ENCODE results near the gene METAP1.
A peak's percentile ranks its signal among the peaks of the same experiment; 100 is the strongest.
"Not testable (repeated sequence)": the region's sequence is repeated elsewhere in the genome, so short reads cannot be mapped to it uniquely, and the experiment has no call there.

METAP1 gene

GRCh38 chr4:98995183-98996055 lies at the start of gene METAP1:
Gene METAP1 (plus strand): TSS chr4:98995721. CDS start chr4:98995754, 33 bp downstream.
- DNase-seq: peak; percentile 90 to 91

GRCh38 chr4:98946359-98946758 lies 49.2 kb upstream of the METAP1 start:
- DNase-seq: no peak

DNA sequence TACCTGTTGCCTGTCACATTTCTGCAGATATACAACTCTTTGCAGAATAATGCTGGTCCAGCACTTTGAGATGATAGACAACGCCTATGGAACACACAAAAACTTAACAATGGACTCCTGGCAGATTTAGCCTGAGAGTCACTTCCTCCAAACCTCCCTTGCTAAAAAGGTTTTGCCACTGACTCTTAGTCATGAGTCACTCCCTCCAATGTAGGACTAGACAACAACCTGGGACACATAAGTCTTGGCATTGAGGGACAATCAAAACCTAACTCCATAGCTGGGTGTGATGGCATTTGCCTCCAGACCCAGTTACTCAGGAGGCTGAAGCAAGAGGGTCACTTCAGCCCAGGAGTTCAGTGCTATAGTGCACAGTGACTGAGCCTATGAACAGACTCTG lies 44.6 kb upstream of the METAP1 start:
- DNase-seq: no peak

GRCh38 chr4:98951710-98952109 lies 43.8 kb upstream of the METAP1 start:
- no peak for DNase-seq

DNA sequence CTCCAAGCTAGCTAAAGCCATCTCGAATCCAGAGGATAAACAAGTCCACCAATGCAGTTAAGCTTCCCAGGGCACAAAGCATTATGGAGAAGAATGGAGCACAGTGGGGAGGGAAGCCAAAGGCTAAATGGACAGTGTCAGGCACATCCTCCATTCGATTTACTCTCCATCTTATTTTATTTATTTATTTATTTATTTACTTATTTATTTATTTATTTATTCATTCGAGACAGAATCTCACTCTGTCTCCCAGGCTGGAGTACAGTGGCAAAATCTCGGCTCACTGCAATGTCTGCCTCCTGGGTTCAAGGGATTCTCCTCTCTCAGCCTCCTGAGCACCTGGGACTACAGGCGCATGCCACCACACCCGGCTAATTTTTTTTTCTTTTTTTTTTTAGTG lies 40.3 kb upstream of the METAP1 start:
- no peak for DNase-seq

DNA sequence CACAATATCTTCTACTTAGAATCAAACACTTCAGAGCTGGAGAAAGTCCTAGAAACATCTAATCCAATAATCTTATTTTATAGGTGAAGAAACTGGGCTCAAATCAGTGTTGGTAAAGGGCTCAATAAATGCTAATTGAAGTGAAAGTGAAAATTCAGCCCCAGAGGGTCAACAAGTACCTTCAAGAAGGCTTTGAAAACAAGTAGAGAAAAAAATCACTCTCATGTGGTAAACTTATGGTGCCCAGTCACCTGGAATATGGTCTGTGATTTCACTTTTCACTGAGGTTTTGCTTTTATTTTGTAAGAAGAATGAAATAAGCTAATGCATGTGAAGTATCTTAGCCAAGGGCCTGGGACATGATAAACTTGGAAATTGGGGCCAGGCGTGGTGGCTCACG lies 37.5 kb upstream of the METAP1 start:
- DNase-seq: no peak

DNA sequence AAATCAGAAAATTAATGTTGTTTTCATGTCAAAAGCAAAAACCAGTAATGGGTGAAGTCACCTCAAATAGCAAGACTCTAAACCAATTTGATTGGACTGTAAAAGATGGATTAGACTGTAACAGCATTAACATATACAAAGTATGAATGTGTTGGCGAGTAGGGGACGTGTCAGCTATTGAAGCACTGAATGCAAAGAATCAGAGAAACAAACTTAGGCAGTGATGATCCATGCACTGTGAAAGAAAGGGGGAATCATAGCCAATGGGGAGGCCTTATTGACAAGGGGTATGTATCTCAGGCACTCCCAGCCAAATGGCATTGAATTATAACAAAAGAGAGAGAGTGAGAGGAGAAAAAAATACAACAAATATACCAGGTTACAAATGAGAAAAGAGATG lies 36.1 kb upstream of the METAP1 start:
- DNase-seq: no peak

DNA sequence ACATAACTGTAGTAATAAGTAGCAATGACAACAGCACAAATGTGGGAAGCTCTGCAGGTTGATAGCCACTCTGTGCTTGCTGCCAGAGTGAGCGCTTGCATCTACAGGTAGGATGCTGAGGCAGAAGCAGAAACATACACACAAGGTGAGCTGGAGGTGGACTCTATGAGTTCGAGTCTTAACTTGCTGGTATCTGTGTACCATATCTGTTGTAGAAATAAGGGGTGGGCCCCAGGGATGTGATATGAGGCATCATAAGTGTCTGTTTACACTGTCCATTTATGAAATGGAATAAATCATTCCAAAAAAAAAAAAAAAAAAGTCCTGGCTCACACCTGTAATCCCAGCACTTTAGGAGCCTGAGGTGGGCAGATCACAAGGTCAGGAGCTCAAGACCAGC lies 33.8 kb upstream of the METAP1 start:
- no peak for DNase-seq

- DNase-seq: no peak
Measured at GRCh38 chr4:98963538-98964433, 31.7 kb upstream of the METAP1 start.

- no peak for DNase-seq
Measured at GRCh38 chr4:98966926-98967325, 28.6 kb upstream of the METAP1 start.

- no peak for DNase-seq
Measured at GRCh38 chr4:98967786-98968329, 27.7 kb upstream of the METAP1 start.

GRCh38 chr4:98969878-98970785 lies 25.4 kb upstream of the METAP1 start:
- DNase-seq: peak in 1 of 2 donors; percentile 9

- DNase-seq: no peak
Measured at GRCh38 chr4:98976716-98977115, 18.8 kb upstream of the METAP1 start.

- DNase-seq: no peak
Measured at GRCh38 chr4:98977557-98977956, 18.0 kb upstream of the METAP1 start.

DNA sequence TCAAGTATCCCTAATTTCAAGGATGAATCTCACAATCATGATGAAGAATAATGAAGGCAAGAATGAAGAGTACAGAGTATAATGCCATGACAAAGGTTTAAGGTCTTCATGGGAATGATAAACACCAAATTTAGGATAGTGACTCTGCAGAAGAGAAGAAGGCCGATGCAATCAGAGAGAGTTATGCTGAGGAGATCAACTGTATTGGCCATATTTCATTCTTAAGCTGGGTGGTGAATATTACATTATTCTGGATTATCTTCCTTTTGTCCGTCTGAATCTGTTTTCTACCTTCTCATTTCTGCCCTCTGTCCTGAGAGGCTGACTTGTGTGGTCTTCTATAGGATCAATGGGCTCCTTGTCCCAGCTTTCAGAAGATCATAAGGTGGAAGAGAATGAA lies 7.8 kb upstream of the METAP1 start:
- no peak for DNase-seq

- not testable (repeated sequence) for DNase-seq
Measured at GRCh38 chr4:98992835-98993234, 2.7 kb upstream of the METAP1 start.

DNA sequence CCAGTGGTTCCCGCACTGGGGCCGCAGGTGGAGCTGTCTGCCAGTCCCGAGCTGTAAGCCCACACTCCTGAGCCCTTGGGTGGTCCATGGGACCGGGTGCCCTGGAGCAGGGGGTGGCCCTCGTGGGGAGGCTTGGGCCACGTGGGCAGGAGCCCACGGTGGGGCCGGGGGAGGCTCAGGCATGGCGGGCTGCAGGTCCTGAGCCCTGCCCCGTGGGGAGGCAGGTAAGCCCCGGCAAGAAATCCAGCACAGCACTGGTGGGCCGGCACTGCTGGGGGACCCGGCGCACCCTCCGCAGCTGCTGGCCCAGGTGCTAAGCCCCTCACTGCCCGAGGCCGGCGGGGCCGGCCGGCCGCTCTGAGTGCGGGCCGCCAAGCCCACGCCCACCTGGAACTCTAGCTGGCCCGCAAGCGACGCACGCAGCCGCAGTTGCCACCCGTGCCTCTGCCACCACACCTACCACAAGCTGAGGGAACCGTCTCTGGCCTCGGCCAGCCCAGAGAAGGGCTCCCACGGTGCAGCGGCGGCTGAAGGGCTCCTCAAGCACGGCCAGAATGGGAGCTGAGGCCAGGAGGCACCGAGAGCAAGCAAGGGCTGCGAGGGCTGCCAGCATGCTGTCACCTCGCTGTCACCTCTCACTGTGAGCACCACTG lies 2.0 kb upstream of the METAP1 start:
- no peak for DNase-seq

DNA sequence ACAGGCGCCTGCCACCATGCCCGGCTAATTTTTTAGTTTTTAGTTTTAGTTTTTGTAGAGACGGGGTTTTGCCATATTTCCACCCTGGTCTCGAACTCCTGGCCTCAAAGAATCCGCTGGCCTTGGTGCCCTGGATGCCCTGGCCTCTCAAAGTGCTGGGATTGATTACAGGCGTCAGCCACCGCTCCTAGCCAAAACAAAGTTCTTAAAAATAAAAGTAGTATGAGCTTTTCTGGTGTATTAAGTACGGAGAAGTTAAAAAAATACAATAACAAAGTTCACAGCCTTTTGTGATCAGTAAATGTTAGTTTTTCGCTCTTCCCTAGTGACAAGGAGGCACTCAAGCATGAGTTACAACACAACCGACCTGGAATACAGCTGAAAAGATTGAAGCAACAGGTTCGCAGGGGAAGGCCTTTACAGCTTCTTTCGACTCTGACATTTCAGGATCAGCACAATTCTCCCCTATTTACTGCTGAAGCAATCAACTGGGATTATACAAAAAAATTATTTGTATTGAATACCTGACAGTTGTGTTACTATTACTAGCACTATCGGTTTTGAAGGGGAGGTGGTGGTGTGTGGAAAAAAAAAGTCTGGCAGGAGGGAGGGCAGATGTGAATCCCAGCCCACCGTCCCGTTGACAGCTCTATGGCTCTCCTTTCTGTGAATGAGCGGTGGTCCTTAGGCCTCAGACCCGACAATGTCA lies 893 bp upstream of the METAP1 start:
- DNase-seq: peak in 1 of 2 donors; percentile 6

DNA sequence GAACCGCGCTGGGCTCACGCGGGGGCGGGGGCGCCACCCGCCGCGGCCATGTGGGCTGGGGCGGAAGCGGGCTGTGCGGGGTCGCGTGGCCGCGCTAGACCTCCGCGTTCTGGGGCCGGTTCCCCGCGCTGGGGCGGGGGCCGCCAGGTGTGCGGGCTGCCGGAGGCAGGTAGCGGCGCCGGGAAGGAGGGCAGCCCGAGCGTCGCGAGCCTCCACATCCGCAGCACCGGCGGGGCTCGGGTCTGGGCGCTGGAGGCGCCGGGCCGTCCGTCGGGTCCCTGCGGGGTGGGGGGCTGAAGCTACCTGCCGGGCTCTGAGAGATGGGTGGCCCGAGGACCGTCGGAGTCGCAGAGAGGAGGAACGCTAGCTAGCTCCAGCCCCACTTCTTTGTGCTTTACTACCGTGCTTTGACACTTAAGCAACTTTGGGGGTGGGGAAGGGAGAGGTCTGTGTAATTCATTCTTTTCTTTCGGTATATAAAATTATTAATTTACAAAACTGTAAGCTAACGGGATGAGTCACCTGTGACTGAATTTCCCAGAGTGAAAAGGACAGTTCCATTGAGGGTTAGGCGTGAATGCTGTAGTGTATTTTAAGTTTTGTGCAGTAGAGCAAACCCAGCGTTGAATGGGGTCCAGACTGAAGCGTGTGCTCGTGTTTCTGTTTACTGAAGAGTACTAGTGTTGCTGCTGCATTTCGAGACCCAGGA lies 689 bp downstream of the METAP1 start:
- DNase-seq: peak in 1 of 2 donors; percentile 9

- DNase-seq: peak in 1 of 2 donors; percentile 5
Measured at GRCh38 chr4:98996765-98997068, 1.2 kb downstream of the METAP1 start.

DNA sequence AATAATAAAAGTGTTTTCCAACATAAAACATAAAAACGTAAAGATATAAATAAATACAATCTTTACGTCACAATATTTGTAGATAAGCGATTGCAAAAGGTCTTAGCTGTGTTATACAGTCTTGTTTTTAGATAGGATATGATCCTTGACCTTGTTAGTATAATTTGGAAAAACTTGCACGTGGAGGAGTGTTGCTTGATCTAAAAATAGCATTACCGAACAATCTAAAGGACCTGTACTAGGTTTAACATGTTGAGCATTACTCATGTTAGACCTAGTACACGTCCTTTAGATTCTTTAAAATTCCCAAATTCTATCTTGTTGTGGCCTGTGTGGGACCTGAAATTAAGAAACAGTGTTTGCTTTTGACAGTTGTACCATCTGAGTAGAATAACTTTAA lies 1.6 kb downstream of the METAP1 start:
- DNase-seq: no peak

All from inflammatory macrophage treated with lipopolysaccharide for 1 hour (primary cell).